HG03159 (cell line): ENCODE measurements around the gene NBEAL2.
A peak's percentile ranks its signal among the peaks of the same experiment; 100 is the strongest.
"Not testable (repeated sequence)": the region's sequence is repeated elsewhere in the genome, so short reads cannot be mapped to it uniquely, and the experiment has no call there.

Experiments
- ATAC-seq: cut with Tn5 transposase; IDR thresholded peaks from one replicate; pipeline ENCODE4 v1.9.1; 2021; ENCODE audit warnings: mild to moderate bottlenecking, moderate library complexity; ENCODE audit not compliant: unreplicated experiment

NBEAL2 gene

DNA sequence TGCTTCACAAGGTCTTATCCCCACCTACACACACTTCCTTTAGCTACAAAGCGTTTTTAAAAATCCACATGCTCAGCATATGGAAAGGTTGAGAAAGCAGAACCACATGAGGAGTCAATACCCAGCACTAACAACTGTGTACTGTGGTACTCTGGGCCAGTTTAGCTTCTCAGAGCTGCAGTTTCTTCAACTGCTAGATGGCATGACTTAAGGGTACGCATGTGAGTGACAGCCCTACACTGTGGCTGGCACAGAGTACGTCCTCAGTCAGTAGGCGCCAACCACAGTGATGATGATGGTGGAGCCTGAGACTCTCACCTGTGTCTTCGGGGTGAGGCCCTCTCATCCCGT is 20.3 kb upstream of the NBEAL2 start:
- ATAC-seq: no peak

DNA sequence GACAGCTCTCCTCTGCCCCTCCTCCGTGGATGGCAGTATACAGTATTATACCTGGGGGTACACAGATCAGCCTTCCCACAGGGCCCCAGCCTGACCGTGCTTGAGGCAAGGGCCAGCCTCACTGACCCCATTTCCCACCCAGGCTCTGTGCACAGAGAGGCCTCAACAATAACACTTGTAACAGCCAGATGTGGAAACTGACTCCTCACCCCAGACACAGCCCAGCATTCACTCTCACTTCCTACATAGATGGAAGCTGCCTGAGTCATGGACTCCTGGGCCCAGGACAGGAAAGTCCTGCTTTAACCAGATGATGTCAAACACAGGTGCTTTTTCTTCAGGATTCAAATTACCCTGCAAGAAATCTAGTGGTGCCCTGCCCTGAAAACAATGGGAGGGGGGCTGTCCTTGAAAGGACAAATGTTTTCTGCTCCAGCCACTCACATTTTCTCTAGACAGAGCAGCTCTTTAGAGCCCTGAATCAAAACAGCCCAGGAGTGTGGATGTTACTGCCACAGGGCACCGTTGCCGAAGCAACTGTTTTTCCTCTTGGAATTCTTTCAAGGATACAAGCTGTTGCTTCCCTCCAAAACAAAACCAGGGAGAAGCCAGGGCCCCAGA is 19.3 kb upstream of the NBEAL2 start:
- no peak for ATAC-seq

DNA sequence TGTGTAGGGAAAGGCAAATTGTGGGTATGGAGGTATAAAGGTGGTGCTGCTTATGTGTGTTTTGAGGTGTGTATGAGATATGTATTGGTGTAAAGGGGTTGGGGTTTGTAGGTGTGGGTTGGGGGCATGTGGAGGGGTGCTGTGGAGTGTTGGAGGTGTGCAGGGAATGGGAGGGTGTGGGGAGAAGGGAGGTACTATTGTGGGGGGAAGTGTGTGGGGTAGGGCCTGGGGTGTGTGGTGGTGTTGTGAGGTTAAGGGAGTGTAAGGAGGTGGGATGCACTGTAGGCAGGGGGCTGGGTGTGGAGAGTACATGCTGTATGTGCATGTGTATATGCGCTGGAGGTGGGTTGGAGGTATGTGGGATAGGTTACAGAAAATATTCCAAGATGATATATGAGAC is 18.6 kb upstream of the NBEAL2 start:
- no peak for ATAC-seq

GRCh38 chr3:46962427-46962826 is 17.0 kb upstream of the NBEAL2 start:
- ATAC-seq: no peak

GRCh38 chr3:46962990-46963389 is 16.5 kb upstream of the NBEAL2 start:
- ATAC-seq: no peak

DNA sequence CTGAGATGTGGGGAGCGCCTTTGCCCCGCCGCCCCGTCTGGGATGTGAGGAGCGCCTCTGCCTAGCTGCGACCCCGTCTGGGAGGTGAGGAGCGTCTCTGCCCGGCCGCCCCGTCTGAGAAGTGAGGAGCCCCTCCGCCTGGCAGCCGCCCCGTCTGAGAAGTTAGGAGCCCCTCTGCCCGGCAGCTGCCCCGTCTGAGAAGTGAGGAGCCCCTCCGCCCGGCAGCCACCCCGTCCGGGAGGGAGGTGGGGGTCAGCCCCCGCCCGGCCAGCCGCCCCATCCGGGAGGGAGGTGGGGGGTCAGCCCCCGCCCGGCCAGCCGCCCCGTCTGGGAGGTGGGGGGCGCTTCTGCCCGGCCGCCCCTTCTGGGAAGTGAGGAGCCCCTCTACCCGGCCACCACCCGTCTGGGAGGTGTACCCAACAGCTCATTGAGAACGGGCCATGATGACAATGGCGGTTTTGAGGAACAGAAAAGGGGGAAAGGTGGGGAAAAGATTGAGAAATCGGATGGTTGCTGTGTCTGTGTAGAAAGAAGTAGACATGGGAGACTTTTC is 15.4 kb upstream of the NBEAL2 start:
- not testable (repeated sequence) for ATAC-seq

DNA sequence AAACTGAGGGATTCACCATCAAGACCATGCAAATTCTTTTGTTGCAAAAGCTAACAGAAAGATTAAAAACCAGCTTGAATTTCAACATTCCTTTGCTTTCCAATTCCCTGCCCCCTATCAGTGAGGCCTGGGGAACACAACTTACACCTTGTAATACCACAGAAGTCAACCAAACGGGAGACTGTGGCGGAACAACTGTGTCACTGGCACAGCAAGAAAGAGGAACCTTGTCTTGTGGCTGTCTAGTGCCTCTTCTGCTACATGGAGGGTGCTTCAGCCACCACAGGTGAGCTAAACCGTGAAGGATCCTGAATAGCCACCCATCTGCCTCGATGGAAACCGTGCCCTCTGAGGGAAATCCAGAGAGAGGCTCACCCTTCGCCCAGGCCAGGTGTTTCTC is 14.3 kb upstream of the NBEAL2 start:
- ATAC-seq: no peak

DNA sequence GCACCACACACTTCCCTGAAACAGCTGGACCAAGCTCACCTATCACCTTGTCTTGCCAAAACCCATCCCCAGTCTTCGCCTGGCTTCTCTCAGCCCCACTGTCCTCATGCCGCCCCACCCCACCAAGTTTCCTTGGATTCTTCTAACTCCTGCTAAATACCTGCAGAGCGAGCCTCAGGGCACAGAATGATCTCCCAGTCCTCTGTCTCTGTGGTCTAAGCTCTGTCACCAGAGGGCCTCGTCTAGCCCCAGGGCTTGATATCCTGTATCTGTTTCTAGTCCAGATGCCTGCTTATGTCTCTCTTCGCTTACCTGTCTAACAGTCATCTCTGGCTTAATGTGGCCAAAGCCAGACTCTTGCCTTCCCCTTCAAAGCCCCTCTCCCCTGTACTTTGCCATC is 12.7 kb upstream of the NBEAL2 start:
- no peak for ATAC-seq

DNA sequence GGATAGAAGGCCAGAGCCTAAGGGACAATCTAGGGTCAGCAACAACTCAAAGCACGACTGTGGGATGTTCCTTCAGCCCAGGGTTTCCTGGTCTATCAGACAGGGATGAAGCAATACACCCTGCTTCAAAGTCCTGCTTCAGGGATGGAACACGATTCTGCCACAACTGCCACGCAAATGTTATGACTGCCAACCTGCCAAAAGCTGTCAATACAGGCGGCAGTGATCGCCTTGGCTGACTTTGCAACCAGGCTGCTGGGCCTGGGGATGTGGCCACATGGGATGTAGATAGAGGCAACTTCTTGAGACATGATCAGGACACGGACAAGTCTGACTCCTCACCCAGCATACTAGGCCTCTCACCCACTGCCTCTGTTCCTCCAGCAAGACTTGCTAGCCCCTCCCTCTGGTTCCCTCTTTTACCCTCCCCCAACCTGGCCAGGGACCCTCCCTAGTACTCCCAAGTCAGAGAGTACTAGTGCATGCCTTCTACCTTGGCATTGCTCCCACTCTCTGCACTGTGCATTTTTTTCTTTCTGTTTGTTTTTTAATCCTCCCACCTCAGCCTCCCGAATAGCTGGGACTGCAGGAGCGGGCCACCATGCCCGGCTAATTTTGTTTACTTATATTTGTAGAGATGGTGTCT is 10.6 kb upstream of the NBEAL2 start:
- ATAC-seq: no peak

DNA sequence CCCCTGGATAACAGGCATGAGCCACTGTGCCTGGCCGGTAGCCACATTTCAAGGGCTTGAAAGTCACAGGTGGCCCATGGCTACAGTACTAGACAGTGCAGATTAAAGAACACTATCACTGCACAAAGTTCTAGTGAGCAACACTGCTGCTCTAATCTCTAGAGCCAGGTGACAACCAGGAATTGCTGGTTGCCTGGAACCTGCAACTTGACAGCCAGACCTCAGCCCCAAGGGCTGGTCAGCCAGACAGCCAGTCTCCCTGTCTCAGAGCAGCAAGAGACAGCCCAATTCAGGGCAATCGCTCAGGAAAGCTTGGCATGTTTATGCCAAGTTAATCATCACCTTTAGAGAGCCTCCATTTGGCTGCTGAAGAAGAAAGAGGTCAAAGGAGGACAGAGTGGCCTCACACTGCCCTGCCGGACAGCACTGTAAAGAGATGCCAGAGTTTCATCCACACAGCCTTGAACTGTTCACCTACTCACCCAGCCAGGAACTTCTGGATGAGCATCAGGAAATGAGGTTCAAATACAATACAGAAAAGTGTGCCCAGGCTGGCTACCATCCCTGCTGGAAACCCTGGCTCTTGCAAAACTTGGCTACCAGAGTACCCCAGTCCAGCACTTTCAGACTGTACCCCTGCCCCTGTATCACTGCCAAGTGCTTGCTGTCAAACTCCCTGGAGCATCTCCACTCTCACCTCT is 8.9 kb upstream of the NBEAL2 start:
- ATAC-seq: no peak

DNA sequence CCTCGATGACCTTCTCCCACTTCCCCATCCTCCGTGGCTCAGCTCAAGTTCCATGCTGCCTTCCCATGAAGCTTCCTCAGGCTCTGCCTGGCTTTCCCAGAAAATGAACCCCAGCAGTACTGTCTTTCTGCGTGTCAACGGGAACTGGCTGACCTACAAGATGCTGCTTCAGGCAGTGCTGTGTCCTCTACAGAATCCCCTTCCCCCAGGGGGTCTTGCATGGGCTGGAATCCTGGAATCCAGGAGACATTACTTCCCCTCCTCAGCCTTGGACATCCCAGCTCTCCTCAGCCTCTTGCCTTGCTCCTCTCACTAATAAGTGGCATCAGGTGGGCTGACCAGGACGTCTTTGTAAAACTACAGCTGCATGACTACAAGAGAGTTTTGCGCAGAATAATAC is 8.3 kb upstream of the NBEAL2 start:
- ATAC-seq: no peak

DNA sequence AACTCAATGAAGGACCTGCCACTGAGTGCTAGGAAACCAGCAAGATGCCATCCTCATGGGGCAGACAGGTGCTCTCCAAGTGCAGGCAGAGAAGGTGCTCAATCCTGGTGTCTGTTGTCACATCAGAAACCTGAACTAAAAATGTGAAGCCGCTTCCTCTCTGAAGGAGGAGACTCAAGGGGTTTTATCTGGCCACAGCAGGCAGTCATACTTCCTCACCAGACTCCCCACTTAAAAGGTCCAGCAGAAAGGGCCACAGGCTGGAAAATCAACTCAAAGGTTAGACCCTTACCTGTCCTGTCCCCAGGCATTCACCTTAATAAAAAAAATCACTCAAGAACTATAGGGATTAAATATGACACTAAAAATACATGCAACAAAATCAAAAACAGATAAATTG is 7.7 kb upstream of the NBEAL2 start:
- ATAC-seq: no peak

DNA sequence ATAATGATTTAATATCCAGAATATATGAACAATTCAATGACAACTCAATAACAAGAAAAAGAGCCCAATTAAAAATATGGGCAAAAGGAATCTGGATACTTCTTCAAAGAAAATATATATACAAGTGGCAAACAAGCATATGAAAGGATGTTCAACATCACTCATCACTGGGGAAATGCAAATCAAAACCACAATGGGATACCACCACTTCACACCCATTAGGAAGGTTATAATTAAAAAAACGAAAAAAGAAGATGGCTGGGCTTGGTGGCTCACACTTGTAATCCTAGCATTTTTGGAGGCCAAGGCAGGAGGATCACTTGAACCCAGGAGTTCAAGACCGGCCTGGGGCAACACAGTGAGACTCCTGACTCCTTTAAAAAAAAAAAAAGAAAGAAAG is 7.1 kb upstream of the NBEAL2 start:
- no peak for ATAC-seq

GRCh38 chr3:46974421-46975171 is 4.9 kb upstream of the NBEAL2 start:
- ATAC-seq: no peak

DNA sequence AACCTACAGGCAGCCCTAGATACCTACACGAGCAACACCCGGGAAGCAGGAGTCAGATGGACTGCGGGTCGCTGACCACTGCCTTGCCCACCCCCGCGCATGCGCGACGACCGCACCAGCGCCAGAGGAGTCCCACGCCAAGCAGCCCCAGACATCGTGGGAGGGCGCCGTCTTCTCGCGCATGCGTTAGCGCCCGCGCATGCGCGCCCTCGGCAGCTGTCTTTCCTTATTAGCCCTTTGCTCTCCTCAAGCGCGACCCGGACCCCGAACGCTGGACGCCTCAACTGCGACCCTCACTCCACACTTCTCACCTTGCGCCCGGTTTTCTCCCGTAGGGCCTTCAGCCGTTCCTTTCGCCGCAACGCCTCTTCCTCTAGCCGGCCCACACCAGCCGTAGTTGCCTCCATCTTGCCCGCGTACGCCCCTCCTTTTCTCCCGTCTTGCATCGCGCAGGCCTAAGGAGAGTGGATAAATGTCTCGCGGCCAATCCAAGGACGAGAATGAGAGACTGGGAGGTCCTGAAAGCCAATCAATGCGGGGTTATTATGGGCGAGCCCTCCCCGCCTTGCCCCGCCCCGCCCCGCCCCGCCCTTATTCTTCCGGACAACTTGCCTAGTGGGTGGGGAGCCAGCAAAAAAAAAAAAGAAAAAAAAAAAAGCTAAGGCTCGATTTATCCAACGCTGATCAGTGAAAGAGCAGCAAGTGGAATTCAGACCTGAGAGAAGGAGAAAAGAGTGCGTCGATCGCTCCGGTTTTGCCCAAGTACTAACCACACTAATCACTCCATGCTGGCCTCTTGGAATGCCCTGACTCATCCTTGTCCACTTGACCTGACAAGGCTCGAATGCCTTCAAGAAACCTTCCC is 2.9 kb upstream of the NBEAL2 start, which contains the start of gene CCDC12:
CCDC12 (minus strand) TSS at position 420 of the 865 bp plus-strand sequence; CDS start at position 407, 13 bp downstream.
- peak; percentile 70 for ATAC-seq

- ATAC-seq: no peak
Measured at GRCh38 chr3:46977811-46978195, 1.7 kb upstream of the NBEAL2 start.

GRCh38 chr3:46978381-46978780 is 1.1 kb upstream of the NBEAL2 start:
- ATAC-seq: no peak

DNA sequence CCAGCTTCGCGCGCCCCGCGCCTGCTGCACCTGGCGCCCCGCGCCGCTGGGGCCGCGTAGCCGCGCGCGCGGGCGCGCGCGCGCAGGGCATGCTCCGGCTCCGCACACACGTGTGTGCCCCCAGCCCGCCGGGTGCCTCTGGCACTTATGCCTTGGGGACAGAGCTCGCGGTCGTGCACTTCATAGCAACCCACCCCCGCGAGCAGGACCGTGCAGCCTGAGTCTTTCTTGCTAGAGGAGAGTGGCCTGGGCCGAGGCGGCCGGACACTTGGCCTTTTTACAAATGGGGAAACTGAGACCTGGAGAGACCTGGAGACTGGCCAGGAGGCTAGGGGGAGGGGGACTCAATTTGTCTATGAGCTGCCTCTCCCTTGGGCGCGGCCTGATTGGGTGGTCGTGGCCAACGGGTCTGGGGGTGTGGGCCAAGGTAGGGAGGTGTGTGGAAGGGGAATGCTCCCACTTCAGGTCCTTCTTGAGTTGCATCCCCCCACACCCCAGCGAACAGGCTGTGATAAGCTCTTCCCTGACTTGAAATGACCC is 562 bp downstream of the NBEAL2 start:
- peak; percentile 5 for ATAC-seq

DNA sequence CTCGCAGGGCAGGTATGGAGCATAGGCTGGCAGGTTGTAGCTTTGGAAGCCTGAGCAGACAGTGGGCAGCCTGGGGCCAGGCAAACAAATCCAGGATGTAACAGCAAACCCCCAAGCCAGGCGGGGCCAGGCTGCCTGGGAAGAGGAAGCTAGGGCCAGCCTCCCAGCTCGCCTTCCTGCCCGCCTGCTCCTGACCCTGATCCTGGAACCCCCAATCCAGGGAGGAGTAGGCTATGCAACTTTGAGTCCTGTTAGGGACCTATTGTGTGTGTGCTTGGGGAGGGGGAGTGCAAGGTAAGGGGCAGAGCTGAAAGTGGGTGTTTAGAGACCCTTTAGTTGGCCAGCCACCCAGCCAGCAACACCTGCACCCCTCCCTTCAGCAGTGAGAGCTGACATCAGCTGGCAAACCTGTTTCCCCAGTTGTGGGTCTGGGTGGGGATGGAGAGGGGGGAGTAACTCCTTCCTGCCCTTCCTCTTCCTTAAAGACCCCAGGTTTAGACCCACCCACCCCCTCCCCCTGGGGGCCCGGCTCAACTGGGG is 2.5 kb downstream of the NBEAL2 start:
- ATAC-seq: no peak

DNA sequence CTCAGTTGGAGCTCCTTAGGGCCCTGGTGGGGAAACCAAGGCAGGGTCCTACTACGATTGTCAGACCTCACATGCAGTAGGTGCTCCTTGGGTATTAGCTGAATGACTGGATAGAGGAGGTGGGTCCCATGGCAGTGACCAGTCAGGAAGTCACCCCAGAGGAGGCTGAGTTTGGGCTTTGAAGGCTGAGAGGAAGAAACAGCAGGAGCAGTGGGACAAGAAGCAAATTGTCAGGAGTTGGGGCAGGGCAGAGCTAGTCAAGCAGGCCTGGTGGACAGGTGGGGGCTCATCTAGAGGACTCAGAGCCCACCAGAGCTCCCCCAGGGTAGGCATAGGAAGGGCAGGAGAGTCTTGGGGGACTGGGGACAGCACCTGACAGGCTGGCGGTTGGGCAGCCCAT is 3.1 kb downstream of the NBEAL2 start:
- ATAC-seq: no peak
